GM10266 (cell line): ENCODE results near the gene KIF16B.

Source experiments
- DNase-seq: peaks from one replicate; pipeline ENCODE4 v3.0.0; 2012; ENCODE audit errors: extremely low spot score
- TF ChIP-seq, protein P1 (sequence below): IDR thresholded peaks from 2 replicates; pipeline ENCODE4 v1.5.1; 2012; ENCODE audit warnings: mild to moderate bottlenecking, low read depth; ENCODE audit not compliant: control insufficient read depth, insufficient read depth; ENCODE audit errors: missing control alignments

The KIF16B gene

DNA sequence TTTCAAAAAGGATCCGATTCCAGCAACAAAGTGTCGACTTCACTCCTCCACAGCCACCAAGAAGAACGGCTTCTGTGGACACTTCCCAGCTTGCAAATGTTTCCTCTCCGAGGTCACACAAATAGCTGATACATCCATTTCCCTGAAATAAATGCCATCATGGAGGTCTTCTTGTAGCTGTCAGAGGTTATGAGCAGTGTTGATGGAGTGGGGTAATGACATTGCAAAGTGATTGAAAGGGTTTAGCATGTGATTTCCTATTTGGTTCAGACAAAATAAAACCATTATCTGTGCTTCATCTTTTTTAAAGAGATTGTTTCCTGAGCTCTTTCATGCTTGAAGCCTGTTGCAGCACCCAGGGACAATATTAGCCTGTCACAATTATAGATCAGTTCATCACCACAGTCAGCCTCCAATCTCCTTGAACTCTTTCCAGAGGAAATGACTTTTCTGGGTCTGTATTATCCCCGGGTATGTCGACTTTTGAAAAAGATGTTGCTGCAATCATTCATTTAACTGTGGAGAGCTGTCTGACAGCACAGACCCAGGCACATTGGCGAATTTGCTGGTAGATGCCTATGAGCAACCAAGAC is 16.9 kb upstream of the KIF16B start:
- TF ChIP-seq, protein P1, sequence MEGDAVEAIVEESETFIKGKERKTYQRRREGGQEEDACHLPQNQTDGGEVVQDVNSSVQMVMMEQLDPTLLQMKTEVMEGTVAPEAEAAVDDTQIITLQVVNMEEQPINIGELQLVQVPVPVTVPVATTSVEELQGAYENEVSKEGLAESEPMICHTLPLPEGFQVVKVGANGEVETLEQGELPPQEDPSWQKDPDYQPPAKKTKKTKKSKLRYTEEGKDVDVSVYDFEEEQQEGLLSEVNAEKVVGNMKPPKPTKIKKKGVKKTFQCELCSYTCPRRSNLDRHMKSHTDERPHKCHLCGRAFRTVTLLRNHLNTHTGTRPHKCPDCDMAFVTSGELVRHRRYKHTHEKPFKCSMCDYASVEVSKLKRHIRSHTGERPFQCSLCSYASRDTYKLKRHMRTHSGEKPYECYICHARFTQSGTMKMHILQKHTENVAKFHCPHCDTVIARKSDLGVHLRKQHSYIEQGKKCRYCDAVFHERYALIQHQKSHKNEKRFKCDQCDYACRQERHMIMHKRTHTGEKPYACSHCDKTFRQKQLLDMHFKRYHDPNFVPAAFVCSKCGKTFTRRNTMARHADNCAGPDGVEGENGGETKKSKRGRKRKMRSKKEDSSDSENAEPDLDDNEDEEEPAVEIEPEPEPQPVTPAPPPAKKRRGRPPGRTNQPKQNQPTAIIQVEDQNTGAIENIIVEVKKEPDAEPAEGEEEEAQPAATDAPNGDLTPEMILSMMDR, result no peak
- no peak for DNase-seq

DNA sequence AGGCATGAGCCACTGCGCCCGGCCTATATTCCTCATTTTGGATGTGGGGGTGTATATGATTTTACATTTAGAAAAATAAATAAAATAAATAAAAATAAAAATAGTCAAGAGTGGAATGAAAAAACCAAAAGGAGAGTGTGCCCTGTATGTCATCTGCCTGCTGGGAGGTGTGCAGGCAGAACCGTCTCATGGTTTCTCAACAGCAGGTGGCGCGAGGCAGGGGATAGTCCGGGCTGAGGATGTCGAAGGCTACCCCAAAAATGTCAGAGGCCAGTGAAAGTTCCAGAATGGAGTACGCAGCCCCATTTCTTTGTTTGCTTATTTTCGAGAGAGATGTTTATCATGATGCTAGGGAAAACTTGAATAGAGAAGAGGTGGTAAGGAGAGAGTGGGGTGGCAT is 16.4 kb upstream of the KIF16B start:
- TF ChIP-seq, protein P1, result no peak
- no peak for DNase-seq

DNA sequence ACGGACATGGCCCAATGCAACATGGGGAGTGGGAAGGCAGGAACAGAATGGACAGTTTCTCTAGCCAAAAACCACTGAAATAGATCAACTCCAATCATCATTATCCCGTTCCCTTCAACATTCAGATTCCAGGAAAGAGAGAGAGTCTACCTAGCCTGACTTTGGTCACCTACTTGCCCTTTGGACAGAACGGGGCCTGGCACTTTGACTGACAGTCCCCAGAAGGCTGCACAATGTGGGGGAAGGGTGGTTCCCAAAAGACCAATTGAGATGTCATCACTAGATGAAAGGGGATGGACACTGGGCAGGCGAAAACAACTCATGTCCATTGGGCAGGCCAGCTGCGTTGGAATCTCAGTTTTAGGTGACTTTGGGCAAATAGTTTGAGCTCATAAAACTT is 15.0 kb upstream of the KIF16B start:
- TF ChIP-seq, protein P1, result no peak

DNA sequence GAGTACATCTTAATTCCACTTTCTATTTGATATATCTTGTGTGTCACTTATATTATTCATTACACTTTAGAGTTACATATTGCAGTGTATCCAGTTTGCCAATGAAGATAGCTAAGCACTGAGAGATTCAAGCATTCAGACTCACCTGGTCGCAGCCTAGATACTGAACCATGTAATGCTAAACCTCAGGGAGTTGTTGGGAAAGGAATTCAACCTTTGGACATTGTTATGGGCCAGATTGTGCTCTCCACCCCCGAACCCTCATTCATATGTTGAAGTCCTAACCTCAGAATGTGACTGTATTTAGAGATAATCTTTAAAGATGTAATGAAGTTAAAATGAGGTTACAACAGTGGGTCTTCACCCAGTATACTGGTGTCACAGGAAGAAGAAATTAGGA is 13.8 kb upstream of the KIF16B start:
- no peak for DNase-seq
- TF ChIP-seq, protein P1, result no peak

More for the DNA sequence above, 15.0 kb upstream of the KIF16B start:
- no peak for DNase-seq

DNA sequence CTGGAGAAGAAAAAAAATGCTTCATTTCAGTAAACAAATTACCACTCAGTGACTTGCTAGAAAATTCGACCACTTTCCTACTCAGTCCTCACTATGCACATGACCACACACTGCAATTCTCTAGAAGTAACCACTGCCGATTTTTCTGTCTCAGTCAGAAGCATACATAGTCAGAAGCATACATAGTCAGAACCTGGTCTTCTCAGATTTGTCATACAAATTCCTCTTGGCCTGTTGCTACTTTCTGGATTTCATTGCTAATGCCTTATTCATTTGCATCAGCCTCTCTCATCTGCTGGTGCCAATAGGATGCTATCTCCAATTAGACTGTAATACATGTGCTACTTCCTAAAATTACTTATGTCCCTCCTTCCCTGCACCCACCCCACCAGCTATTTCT is 10.2 kb upstream of the KIF16B start:
- no peak for DNase-seq
- TF ChIP-seq, protein P1, result no peak

DNA sequence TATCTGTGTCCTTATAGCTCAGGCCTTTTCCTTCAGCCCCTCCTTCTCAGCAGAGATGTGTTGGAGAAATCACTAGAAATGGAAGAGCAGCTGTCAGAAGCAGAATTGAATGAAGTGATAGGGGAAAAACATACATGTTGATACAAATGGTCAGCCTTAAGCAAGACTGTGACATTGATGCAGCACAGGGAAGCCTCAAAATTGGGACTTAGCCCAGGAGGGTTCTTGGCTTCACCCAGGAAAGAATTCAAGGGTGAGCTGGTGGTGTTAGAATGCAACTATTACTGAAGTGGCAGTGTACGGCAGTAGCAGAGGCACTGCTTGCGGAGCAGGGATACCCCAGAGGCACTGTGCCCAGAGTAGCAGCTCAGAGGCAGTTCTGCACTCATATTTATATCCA is 8.0 kb upstream of the KIF16B start:
- no peak for DNase-seq
- TF ChIP-seq, protein P1, result no peak

DNA sequence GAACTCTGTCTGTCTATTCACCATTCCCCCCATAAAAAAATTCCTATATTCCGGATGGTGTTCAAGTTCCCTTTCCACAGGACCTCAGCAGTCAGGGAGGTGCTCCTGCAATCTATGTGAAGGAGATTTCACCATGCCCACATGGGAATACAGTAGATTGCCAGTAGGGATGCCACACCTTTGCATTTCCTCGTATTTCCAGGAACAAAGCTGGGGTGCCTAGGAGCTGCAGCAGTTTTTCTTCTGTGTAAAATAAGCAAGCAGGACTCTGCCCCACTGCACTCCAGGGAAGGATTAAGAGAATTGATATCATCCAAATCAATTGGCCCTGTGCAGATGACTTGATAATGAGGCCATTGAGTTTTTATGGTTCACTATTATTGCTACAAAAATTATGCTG is 7.4 kb upstream of the KIF16B start:
- DNase-seq, result no peak
- TF ChIP-seq, protein P1, result no peak
